Retina (tissue), 1 donor: ENCODE measurements around the gene NGDN.
"Not testable (repeated sequence)": the region's sequence is repeated elsewhere in the genome, so short reads cannot be mapped to it uniquely, and the experiment has no call there.

Experiments
- DNase-seq: peaks from one replicate; pipeline ENCODE4 v3.0.0-alpha.2; 2016

The NGDN gene

GRCh38 chr14:23469127-23469905, at the start of gene NGDN:
Gene NGDN (plus strand): TSS chr14:23469703. CDS start chr14:23469716, 13 bp downstream.
- peak; percentile 99 for DNase-seq

GRCh38 chr14:23421594-23421993, 47.9 kb upstream of the NGDN start:
- DNase-seq: no peak

GRCh38 chr14:23423657-23424056, 45.8 kb upstream of the NGDN start:
- DNase-seq: no peak

GRCh38 chr14:23425169-23425568, 44.3 kb upstream of the NGDN start:
- no peak for DNase-seq

GRCh38 chr14:23425798-23426197, 43.7 kb upstream of the NGDN start:
- DNase-seq: not testable (repeated sequence)

- DNase-seq: no peak
These were observed 40.6 kb upstream of the NGDN start for GRCh38 chr14:23428686-23429495.

GRCh38 chr14:23430016-23430722, 39.3 kb upstream of the NGDN start:
- DNase-seq: no peak

- DNase-seq: peak; percentile 55
These were observed 38.8 kb upstream of the NGDN start for GRCh38 chr14:23430723-23431085.

GRCh38 chr14:23431486-23431885, 38.0 kb upstream of the NGDN start:
- DNase-seq: no peak

- no peak for DNase-seq
These were observed 37.2 kb upstream of the NGDN start for GRCh38 chr14:23432102-23432925.

GRCh38 chr14:23432946-23433345, 36.6 kb upstream of the NGDN start:
- no peak for DNase-seq

GRCh38 chr14:23433457-23433856, 36.0 kb upstream of the NGDN start:
- DNase-seq: no peak

- DNase-seq: no peak
These were observed 34.8 kb upstream of the NGDN start for GRCh38 chr14:23434488-23435222.

GRCh38 chr14:23435543-23436326, 33.8 kb upstream of the NGDN start, which contains the start of gene MYH7:
Gene MYH7 (minus strand): TSS chr14:23435660. CDS start chr14:23433732, 1,928 bp downstream.
- DNase-seq: peak; percentile 68

- DNase-seq: peak; percentile 88
These were observed 33.0 kb upstream of the NGDN start for GRCh38 chr14:23436327-23437132.

GRCh38 chr14:23437133-23438100, 32.1 kb upstream of the NGDN start:
- DNase-seq: no peak

- DNase-seq: peak; percentile 63
These were observed 31.2 kb upstream of the NGDN start for GRCh38 chr14:23438101-23438971.
